Stimulated activated CD4-positive, alpha-beta T cell treated with anti-CD3 and anti-CD28 coated beads, Interleukin-4, amount 100 ng/mL, for 4 hours (primary cell): ENCODE results near the gene CHTF8.
"Not testable (repeated sequence)": the region's sequence is repeated elsewhere in the genome, so short reads cannot be mapped to it uniquely, and the experiment has no call there.

Experiments used
- DNase-seq, 2 experiments: peaks; one replicate each; pipeline ENCODE4 v3.0.0-alpha.2; 2020

The CHTF8 gene

GRCh38 chr16:69132424-69133252 is at the start of gene CHTF8, which contains the start of gene UTP4:
CHTF8 (minus strand) TSS chr16:69132588; CDS start chr16:69121458, 11,130 bp downstream.
UTP4 (plus strand) TSS chr16:69132649; CDS start chr16:69133460, 811 bp downstream.
- DNase-seq, result peak; percentile 87 to 88

GRCh38 chr16:69180011-69180338 is 47.6 kb upstream of the CHTF8 start:
- no peak for DNase-seq

- DNase-seq, result no peak
Observed at GRCh38 chr16:69179328-69180010, 47.1 kb upstream of the CHTF8 start.

GRCh38 chr16:69176033-69176800 is 43.8 kb upstream of the CHTF8 start:
- no peak for DNase-seq

- no peak for DNase-seq
Observed at GRCh38 chr16:69171325-69172084, 39.1 kb upstream of the CHTF8 start.

DNA sequence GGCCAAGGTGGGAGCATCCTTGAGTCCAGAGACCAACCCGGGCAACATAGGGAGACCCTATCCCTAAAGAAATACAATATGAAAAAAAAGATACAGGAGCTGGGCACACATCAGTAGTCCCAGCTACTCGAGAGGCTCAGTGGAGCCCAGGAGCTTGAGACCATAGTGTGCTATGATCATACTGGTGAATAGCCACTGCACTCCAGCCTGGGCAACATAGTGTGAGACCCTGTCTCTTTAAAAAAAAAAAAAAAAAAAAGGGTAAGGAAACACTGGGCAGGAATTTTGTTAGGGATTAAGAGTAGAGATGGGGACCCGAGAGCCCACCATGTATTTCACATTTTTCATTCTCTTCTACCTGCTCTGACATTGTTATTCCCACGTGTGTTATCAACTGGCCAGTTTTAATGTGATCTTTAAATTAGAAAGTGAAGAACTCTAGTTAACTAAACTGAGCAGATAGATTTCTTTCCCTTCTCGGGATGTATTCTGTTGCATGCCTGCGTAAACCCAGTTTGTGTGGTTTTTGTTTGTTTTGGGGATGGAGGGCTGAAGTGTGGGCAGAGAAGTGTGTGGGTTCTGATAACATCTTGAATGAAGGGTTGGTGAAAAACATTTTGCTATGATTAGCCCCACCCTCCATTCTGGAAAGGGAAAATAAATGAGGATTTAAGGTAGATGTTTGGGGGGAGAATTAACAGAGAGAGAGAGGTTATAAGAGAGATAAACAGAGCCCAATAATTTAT is 37.4 kb upstream of the CHTF8 start:
- no peak for DNase-seq

- DNase-seq, result no peak
Observed at GRCh38 chr16:69169051-69169450, 36.7 kb upstream of the CHTF8 start.

DNA sequence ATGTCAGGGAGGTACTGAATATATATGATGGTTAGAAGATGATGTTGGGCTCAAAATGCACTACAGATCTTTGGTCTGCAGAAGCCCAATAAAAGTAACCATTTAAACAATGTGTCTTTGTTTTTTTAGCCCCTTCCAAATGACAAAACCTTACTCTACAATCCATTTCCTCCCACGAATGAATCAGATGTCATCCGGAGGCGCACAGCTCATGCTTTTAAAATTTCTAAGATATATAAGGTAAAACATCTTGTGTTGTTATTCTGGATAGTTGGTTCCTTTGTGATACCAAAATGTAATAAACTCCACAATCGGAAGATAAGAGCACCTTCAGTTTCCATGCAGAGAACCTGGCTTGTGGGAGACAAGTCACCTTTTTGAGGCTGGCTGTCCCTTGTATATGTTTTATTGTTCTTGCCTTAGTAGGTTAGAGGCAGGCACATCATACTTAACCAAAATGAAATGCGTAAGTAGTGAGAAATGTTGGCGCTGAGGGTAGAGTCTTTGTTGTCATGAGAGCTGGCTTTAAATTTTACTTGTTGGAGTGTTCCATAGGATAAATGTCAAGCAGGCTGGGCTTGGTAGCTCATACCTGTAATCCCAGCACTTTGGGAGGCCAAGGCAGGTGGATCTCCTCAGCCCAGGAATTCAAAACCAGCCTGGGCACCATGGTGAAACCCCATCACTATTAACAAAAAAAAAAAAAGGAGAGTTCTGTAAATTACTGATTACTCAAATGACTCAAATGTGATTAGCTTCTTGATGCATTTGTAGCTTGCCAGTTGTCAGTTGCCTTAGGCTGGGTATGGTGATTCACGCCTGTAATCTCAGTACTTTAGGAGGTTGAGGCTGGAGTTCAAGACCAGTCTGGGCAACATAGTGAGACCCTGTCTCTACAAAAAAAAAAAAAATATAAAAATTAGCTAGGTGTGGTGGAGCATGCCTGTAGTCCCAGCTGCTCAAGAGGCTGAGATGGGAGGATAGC is 34.9 kb upstream of the CHTF8 start:
- no peak for DNase-seq

DNA sequence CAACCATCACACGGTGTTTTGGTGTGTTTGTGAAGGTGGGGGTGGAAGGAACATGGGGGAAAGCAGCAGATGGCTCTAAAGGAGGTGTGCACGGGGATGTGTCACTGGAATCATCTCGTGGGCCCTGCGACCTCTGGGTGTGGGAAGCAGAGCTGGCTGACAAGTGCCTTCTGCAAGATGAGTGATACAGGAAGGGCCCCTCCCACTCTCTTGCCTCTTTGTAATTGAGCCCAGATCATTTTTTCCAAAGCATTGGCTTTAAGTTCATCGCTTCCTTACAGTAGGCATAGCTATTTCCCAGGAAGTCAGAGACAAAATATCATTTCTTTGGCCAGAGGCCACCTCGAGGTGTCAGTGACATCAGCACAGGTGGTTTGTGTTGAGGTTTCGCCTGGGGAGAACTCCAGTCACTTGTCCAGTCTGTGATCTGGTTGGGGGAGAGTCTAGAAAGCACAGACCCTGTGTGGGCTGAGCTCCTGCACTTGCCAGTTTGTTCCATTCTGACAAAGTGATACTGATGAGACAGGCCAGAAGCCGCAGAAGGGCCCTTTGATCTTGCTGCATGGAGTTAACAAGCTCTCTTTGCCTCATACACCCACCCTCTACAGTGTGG is 33.9 kb upstream of the CHTF8 start:
- DNase-seq, result peak; percentile 65 to 88

DNA sequence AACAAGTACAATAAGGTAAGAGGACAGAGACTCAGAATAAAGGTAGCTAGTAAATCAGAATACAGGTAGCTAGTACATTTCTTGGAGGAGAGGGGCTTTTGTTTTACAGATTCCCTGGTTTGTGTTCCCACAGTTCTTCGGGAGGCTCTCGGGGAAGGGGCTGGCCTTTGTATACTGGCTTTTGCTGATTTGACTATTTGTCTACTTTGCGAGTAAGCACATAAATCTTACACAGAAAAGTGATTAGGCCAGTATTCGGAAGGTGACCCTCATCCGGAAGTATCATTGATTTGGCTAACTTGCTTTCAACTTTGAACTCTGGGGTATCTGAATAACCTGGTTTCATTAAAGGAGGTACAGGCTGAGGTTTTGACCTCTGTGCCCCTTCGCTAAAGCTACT is 33.2 kb upstream of the CHTF8 start:
- DNase-seq, result no peak

GRCh38 chr16:69160192-69160591 is 27.8 kb upstream of the CHTF8 start:
- DNase-seq, result no peak

DNA sequence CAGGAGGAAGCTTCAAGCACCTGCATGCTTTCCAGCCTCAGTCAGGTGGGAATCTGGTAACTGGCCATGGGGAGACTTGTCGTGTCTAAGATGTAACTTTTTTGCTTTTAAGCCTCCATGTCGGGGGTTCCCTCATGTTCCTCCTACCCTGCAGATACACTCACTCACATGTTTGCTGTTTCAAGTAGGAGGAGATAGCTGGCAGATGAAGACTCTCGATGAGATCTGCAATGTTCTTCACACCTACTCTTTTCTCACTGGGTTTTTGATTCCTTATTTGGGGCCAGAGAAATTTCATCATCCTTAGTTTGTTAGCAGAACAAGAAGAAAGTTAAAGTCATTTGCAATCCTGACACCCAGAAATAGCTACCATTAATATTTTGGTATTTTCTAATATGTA is 24.8 kb upstream of the CHTF8 start:
- DNase-seq, result no peak

DNA sequence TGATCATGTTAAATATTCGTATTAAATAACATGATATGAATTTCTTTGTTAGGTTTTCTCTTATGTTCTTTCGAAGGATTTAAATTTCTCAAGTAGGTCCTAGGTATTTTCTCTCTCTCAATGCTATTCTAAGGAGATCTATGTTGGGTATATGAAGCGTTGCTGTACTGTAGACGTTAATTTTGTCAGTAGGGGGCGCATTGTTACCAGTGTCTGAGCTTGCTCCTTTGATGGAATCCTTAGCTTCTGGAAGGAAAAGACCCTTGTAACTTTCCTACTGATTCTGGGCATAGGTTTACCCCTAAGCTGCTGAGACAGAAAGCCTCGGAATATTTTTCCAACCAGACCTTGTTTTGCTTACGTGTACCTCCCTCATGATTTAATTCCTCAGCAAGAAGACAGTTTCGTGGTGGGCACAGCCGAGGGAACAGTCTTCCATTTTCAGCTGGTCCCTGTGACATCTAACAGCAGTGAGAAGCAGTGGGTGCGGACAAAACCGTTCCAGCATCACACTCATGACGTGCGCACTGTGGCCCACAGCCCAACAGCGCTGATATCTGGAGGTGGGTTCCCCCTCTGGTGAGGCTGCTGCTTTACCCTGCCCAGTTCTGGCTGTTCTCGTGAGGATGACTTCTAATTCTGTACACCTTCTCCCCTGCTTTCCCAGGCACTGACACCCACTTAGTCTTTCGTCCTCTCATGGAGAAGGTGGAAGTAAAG is 17.9 kb upstream of the CHTF8 start:
- DNase-seq, result peak in 1 of 2 experiments; percentile 17

- DNase-seq, result not testable (repeated sequence)
Observed at GRCh38 chr16:69149621-69150020, 17.2 kb upstream of the CHTF8 start.

- no peak for DNase-seq
Observed at GRCh38 chr16:69145658-69146057, 13.3 kb upstream of the CHTF8 start.

- no peak for DNase-seq
Observed at GRCh38 chr16:69143116-69143515, 10.7 kb upstream of the CHTF8 start.

DNA sequence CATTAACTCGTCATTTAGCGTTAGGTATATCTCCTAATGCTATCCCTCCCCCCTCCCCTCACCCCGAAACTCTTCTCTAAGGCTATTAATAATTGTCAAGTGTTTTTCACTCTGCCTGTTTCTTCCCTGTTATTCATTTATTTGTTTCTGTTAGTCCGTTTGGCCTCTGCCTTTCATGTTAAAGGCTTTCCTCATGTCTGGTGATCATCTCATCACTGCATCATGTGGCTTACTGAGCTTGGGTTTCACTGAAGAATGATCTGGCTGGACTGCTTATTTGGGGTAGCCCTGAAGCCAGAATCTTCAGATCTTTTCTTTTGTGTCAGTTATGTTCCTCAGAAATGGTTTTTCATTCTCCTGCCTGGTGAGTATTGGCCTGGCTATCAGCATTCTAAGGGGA is 9.5 kb upstream of the CHTF8 start:
- no peak for DNase-seq

- DNase-seq, result no peak
Observed at GRCh38 chr16:69141014-69141413, 8.6 kb upstream of the CHTF8 start.

DNA sequence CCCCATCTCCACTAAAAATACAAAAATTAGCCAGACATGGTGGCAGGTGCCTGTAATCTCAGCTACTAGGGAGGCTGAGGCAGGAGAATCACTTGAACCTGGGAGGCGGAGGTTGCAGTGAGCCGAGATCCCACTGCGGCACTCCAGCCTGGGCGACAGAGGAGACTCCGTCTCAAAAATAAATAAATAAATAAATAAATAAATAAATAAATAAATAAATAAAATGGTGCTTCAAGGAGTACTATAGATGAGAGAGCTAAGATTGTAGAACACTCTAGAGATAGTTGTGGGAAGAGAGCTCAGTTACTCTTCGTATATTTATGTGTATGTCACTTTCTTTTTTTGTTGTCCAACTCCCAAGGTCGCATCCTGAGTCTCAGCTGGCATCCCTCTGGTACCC is 7.1 kb upstream of the CHTF8 start:
- DNase-seq, result not testable (repeated sequence)

- DNase-seq, result no peak
Observed at GRCh38 chr16:69138608-69139007, 6.2 kb upstream of the CHTF8 start.
